ENCODE results near the gene LENEP.

The LENEP gene

DNA sequence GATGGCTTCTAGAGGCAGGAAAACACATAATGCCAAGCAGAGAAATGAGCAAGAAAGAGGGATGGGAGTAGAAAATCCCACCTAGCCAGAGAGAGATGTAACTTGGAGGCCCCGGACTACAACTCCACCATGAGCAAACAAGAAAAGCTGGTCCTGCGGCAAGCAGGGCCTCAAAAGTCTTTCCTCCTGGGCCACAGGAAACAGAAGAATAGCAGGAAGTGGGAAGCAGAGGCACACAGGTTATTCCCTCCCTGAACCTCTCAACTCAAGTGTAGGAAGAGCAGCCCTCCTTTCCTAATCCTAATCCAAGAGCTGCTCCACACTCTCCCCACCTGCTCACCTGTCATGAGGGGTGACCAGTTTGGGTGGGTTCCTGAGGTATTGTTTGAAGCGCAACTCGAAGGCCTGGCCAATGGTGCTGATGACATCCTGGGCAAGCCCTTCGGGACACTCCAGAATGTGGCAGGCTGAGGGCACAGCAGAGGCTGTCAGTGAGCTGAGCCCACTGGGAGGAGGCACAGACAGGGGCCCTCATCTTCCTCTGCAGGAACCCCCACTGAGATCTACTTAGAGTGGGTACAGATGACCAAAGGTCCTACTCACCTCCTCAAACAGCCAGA is 25.9 kb upstream of the LENEP start:
- no peak for DNase-seq (ENCODE audit: low read depth)
- H3K4me3 ChIP-seq (ENCODE audit: low read length) = peak overlapping the region; percentile 20
- TF ChIP-seq, protein P1, sequence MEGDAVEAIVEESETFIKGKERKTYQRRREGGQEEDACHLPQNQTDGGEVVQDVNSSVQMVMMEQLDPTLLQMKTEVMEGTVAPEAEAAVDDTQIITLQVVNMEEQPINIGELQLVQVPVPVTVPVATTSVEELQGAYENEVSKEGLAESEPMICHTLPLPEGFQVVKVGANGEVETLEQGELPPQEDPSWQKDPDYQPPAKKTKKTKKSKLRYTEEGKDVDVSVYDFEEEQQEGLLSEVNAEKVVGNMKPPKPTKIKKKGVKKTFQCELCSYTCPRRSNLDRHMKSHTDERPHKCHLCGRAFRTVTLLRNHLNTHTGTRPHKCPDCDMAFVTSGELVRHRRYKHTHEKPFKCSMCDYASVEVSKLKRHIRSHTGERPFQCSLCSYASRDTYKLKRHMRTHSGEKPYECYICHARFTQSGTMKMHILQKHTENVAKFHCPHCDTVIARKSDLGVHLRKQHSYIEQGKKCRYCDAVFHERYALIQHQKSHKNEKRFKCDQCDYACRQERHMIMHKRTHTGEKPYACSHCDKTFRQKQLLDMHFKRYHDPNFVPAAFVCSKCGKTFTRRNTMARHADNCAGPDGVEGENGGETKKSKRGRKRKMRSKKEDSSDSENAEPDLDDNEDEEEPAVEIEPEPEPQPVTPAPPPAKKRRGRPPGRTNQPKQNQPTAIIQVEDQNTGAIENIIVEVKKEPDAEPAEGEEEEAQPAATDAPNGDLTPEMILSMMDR (conservative IDR thresholded peaks at IDR 0.05; ENCODE audit: low read length) = no peak

DNA sequence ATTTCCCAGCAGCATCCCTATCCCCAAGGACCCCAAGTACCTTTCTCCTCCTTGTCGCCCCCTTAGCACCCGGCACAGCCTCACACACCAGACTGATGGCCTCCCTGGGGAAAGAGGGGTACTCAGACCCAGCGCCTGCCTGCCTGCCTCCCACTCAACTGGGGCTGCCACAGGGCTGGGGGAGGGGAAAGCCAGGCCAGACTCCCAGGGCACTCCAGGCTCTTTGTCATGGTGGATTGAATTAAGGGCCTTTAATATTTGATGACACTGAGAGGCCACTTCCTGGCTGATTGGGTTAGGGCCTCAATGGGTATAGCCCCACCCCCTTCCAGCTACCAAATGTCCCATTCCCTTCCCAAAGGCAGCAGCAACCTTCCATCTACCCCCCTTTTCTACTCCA is 24.7 kb upstream of the LENEP start:
- TF ChIP-seq, protein P1 (conservative IDR thresholded peaks at IDR 0.05; ENCODE audit: low read length) = no peak
- H3K4me3 ChIP-seq (ENCODE audit: low read length) = peak overlapping the region; percentile 81
- no peak for DNase-seq (ENCODE audit: low read depth)

- peak overlapping the region; percentile 81 for H3K4me3 ChIP-seq (ENCODE audit: low read length)
- TF ChIP-seq, protein P1 (conservative IDR thresholded peaks at IDR 0.05; ENCODE audit: low read length) = no peak
- DNase-seq (ENCODE audit: low read depth) = no peak
Observed at GRCh38 chr1:154969246-154969645, 24.1 kb upstream of the LENEP start.

DNA sequence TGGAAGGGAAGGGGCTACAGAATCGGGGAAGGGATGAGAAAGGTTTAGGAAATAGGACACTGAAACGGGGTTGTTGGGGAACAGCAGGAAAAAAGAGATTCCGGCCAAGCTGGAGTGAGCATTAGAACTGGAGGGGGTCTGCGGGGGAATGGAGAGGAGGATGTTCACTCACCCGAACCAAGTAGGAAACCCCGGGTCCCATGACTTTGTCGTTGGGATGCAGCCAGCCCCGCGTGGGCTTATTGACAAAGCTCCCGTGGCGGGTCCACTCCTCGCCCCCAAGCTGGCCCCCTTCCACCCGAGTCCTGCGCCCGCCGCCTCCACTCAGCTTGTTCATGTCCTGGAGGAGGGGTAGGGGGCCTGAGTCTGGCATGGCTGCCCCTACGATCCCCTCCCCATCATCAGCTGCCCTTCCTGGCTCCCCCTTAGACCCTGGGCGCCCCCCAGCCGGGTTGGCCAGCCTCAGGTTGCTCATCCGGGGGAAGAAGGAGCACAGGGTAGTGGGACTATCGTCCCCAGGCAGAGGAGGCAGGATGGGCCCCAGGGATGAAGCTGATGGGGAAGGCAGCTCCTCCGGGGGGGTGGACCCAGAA is 23.4 kb upstream of the LENEP start:
- no peak for DNase-seq (ENCODE audit: low read depth)
- peak overlapping the region; percentile 81 for H3K4me3 ChIP-seq (ENCODE audit: low read length)
- TF ChIP-seq, protein P1 (conservative IDR thresholded peaks at IDR 0.05; ENCODE audit: low read length) = no peak

DNA sequence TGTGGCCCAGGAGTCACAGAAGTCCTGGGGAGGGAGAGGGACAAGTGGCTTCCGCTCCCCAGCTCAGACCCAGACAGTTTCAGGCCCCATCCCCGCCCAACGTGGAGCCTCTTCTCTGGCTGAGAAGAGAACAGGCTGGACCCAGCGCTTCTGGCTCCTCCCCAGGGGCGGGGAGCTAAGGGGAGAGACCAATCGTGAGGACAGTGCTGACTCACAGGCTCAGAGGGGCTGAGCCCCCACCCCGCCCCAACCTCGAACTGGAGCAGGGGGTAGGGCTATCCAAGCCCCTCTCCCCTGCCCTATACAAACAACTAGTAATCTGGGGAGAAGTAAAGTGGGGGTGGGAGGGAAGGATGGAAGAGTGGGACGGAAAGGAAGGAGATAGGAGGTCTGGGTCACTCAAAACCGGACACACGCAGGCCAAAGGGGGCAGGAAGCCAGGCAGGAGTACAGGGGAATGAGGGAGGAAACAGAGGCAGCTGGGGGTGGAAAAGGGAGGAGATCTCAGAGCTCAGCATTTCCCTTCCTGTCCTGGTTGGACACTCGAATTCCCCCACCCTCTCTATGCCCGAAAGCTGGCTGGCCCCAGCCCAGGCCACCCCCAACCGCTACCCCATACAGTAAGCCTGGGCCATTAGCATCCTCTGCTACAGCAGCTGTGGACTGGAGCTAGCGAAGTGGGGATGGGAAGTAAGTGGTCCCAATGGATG is 22.6 kb upstream of the LENEP start, which contains the start of gene SHC1:
Gene SHC1 (minus strand): TSS at position 117 of the 710 bp plus-strand sequence. CDS start 221 bp downstream, outside the sequence.
- TF ChIP-seq, protein P1 (conservative IDR thresholded peaks at IDR 0.05; ENCODE audit: low read length) = no peak
- peak; percentile 92 for DNase-seq (ENCODE audit: low read depth)

DNA sequence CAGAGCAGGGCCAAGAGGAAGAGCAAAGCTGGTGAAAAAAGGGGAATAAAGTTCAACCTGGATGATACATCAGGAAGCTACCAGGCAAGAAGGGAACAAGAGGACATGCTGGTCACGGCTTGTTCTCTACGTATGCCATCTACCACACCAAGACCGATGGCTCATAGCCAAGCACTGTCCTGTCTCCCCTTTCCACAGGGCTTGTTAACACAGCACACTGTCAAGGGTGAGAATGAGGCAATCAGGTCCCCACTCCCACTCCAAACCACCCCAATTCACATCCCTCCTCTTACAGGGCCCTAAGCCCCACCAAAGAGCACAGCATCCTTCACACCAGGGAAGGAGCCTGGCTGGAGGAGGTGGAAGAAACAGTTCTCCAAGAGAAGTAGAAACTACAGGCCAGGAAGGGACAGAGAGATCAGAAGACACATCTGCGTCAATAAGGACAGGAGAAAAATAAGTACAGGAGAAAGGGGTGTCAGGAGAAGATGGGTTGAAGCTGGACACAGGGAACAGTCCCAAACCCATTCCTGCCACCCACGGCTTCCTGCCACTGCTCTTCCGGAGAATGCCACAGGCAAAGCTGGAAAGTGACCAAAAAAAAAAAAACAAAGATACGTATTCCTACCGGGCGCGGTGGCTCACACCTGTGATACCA is 21.9 kb upstream of the LENEP start:
- TF ChIP-seq, protein P1 (conservative IDR thresholded peaks at IDR 0.05; ENCODE audit: low read length) = no peak
- no peak for DNase-seq (ENCODE audit: low read depth)
- H3K4me3 ChIP-seq (ENCODE audit: low read length) = peak overlapping the region; percentile 81

More for the DNA sequence above, 22.6 kb upstream of the LENEP start, which contains the start of gene SHC1:
- H3K4me3 ChIP-seq (ENCODE audit: low read length) = peak within 1 kb of the TSS; percentile 81
